GM19438 (cell line): ENCODE measurements around the gene VWF.
"Not testable (repeated sequence)": the region's sequence is repeated elsewhere in the genome, so short reads cannot be mapped to it uniquely, and the experiment has no call there.

Experiments
- ATAC-seq: cut with Tn5 transposase; IDR thresholded peaks from one replicate; pipeline ENCODE4 v1.9.1; 2021; ENCODE audit warnings: low read depth; ENCODE audit not compliant: unreplicated experiment

VWF gene

DNA sequence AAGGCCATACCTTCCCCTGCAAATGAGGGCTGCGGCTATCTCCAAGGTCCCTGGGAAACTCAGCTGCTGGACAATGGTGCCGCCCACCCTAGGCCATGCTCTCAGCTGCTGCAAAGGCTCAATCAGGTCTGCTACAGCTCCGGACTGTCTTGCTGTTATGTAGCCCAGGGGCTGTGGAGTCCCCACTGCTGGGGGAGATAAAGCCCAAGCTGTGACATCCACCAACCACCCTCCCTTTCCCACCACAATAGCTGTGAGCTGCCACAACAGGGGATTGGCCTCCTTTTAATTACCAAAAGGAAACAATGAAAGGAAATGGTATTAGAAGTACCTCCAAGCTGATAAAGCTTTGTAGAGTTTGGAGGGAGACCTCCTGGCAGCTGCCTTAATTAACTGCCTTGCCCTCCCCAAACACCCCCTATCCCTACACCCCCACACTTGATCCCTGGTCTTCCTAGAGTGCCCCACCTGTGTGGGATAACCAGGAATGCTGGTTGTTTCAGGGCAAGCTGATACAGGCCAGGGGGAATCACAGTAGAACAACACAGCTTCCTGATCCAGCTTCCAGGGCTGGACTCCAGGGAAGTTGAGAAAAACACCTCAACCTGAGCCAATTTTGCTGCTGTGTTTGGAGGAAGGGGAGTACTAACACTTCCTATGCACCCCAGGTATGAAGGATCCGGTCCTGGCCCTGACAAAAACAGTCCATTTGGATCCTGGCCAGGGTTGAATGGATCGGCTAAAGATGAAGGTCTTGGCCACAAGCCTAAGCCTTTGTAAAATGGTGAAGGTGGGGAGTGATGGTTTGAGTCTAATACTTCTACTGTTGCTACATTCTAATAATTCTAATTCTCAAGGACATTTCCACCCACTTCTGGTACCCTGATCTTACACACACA lies at the start of gene VWF:
VWF (minus strand) TSS at position 260 of the 899 bp plus-strand sequence. CDS start 1,474 bp downstream, outside the sequence.
- ATAC-seq, result no peak

DNA sequence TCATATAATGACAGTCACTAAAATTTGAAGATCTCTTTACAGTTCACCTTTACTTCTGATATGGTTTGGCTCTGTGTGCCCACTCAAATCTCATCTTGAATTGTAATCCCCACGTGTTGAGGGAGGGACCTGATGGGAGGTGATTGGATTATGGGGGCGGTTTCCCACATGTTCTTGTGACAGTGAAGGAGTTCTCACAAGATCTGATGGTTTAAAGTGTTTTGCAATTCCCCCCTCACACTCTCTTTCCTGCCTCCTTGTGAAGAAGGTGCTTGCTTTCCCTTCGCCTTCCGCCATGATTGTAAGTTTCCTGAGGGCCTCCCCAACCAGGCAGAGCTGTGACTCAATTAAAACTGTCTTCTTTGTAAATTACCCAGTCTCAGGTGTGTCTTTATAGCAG lies 48.4 kb upstream of the VWF start:
- no peak for ATAC-seq

DNA sequence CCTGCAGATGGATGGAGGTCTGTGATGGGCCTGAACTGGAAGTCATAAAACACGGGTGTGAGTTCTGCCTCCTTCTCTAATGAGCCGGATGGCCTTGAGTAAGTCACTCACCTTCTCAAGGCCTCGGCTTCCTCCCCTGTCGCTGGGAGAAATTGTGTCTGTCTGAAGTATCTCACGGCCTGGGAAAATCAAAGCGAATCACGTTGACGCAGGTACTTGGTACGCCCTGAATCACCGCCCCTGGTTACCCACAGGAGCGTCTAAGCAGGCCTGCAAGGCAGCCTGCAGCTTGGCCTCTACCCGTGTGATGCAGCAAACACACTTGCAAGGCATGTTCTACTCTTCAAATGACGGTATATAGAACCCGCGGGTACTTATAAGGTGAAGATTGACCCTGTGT lies 47.6 kb upstream of the VWF start:
- no peak for ATAC-seq

DNA sequence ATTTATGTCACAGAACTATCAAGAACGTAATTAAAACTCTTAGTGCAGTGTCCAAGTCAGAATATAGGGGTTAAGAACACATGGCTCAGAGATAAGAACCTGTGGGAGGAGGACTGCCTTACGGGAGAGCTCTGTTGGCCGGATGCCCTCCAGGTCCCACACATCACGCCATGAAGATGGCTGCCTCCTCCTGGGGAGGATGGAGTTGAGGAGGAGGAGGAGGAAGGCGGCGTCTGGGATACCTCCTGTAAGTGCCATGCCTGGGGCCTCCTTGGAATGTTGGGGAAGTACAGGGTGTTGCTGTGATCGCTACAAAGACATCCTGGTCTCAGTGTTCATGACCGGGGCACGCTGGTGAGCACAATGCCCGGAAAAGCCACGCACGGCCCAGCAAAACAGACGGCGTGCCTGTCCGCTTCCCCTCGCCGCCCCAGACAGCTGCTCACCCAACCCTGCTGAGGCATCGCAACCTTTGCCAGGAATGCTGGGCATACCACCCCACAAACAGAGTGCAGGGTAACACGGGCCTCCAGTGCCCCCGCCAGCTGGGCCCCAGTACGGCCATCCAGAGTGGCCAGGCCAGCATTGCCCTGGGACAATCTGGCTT lies 47.0 kb upstream of the VWF start:
- ATAC-seq, result no peak

DNA sequence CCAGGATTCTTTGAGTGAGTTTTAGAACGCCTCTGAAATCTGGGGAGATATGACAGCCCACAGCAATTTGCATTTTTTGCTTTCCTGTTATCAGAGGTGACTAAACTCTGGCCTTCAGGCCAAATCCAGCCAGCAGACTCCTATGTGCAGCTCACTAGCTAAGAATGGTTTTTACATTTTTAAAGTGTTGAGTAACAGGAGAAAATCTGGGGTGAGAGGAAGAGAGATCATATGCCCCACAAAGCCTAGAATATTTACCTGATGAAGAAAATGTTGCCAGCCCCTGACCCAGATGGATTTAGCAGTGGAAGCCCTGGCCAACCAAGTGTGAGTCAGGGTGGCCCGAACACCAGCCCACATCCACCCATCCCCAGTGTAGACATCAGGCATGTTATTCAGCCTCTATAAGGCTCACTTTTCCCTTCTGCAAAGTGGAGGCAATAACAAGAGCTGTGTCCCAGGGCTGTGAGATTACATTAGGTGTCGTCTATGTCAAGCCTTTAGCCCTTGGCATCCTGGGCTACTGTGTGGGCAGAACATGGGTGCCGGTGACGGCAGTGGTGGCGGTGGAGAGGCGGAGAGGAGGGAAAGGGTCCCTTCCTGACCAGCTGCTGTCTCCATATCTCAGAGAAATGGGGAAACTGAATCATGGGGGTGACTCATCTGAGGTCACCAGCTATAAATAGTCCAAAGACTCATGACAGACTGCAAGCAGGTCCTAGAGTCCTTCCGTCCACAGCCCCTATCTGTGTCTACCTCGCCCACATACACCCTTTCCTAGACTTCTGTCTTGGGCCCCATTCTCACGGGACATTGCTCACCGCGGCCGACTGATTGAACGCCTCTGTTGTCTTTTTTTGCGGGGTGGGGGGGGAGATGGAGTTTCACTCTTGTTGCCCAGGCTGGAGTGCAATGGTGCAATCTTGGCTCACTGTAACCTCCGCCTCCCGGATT lies 43.1 kb upstream of the VWF start:
- ATAC-seq, result peak; percentile 66

DNA sequence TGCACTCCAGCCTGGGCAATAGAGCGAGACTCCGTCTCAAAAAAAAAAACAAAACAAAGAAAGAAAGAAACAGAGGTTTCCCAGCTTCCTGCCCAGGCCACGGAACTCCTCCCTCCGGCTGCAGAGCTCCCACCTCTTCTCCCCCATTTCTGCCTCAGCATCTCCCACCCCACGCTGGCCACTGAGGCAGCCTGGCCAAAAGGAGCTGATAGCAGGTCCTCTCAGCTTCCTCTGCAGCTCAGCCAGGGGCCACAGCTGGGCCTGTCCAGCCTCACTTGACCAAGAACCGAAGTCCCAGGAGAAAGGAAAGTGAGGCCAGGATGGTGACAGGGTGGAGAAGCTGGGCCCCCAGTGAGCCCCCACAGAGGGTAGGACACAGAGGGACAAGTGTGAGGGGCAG lies 42.3 kb upstream of the VWF start:
- no peak for ATAC-seq

DNA sequence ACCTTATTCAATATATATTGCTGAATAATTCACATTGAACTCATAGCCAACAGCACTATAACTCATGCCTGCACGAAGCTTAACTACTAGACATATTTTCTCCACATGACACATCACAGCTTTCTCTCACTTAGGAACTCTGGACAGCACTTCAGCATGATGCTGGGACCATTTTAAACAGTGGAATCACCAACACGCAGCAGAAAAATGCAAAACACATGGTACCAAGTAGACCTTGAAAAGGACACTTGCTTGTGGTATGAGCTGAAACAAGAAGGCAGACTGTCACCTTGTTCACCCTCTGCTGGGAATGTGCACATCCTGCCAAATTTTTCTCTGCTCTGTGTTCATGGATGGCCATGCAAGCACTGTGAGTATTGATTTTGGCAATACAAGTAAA lies 40.9 kb upstream of the VWF start:
- ATAC-seq, result no peak

DNA sequence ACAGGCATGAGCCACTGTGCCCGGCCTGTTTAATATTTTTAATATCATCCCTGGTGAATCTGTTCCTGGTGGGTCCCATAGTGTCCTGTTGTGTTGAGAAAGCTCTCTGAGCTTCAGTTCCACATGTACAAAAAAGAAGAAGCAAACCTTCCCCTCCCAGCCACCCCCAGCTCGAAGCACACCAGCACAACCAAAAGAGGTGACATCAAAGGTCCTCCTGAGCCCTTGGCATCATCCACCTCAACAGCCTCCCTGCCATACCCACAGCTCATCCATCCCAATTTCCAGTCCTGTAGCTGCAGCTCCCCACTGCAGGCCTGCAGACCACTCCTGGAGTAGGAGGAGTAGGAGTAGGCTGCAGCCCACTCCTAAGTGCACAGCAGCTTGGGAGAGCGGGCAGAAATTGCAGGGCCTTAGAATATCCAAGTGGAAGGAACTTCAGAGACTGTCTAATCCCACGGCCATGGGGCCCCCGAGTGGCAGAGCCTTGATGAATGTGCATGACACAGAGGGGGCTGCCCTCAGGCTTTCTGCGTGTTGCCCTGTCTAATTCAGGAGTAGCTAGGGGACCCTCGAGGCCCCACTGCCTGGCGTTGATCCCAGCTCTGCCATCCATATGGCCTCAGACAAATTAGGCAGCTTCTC lies 39.1 kb upstream of the VWF start:
- no peak for ATAC-seq

DNA sequence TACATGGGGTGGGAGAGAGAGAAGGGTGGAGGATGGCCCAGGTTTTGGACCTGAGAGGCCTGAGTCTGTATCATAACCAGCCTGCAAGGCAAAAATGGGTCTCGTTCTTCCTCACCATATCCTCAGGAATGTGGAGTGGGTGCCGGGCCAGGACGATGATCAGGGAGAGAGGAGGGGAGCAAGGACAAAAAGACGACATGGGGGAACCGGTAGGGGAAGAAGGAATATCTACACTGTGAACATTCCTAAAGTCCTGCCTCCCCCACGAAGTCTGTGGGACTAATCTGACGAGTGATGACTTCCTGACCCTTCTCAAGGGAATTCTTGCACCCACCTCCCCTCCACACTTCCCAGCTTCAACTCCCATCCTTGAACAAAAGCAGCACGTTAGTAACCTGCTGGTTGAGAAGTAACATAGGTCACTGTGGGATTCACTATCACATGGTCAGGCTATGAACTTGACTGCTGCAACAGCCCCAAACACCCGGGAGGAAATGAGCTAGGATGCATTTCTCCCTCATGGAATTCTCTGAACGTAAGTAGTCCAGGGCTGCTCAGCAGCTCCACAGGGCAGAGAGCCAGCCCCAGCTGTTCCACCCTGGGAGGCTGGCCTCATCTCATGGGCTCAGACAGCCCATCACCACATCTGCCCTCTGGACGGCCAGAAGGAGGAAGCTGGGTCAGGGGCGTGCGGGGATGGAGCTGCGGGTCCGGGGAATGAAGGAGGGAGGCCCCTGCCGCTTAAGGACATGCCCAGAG lies 36.8 kb upstream of the VWF start:
- ATAC-seq, result no peak

DNA sequence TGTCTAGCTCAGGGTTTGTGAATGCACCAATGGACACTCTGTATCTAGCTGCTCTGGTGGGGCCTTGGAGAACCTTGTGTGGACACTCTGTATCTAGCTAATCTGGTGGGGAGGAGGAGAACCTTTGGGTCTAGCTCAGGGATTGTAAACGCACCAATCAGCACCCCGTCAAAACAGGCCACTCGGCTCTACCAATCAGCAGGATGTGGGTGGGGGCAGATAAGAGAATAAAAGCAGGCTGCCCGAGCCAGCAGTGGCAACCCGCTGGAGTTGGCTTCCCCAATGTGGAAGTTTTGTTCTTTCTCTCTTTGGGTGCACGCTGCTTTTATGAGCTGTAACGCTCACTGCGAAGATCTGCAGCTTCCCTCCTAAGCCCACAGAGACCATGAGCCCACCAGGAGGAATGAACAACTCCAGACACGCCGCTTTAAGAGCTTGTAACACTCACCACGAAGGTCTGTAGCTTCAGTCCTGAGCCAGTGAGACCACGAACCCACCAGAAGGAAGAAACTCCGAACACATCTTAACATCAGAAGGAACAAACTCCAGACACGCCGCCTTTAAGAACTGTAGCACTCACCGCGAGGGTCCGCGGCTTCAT lies 35.7 kb upstream of the VWF start:
- not testable (repeated sequence) for ATAC-seq

DNA sequence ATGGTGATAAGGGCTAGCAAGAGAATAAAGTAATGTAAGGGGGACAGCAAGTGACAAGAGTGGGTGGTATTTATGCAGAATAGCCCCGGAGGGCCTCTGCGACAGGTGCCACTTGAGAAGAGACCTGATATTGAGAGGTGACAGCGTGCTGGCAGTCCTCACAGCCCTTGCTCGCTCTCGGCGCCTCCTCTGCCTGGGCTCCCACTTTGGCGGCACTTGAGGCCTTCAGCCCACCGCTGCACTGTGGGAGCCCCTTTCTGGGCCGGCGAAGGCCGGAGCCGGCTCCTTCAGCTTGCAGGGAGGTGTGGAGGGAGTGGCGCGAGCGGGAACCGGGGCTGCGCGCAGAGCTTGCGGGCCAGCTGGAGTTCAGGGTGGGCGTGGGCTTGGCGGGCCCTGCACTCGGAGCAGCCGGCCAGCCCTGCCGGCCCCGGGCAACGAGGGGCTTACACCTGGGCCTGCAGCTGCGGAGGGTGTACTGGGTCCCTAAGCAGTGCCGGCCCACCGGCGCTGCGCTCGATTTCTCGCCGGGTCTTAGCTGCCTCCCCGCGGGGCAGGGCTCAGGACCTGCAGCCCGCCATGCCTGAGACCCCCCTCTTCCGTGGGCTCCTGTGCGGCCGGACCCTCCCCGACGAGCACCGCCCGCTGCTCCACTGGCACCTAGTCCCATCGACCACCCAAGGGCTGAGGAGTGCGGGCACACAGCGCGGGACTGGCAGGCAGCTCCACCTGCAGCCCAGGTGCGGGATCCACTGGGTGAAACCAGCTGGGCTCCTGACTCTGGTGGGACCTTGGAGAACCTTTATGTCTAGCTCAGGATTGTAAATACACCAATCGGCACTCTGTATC lies 34.9 kb upstream of the VWF start:
- ATAC-seq, result not testable (repeated sequence)

DNA sequence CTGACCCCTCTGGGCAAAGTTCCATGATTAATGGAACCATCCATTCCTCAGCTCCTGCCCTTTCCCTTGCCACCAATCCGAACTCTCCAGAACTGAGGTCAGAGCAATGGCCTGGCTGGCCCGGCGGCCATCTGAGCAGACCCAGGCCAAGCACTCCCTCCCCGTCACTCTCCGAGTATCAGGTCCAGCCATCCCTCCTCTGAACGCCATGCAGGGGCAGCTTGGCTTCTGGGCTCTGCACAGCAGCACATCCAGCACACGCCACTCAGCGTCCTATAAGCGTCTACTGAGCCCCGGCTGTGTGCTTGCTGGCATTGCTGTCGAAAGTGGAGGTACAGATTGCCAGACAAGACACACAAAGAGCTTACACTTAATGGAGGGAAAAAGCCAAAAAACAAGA lies 34.3 kb upstream of the VWF start:
- no peak for ATAC-seq

DNA sequence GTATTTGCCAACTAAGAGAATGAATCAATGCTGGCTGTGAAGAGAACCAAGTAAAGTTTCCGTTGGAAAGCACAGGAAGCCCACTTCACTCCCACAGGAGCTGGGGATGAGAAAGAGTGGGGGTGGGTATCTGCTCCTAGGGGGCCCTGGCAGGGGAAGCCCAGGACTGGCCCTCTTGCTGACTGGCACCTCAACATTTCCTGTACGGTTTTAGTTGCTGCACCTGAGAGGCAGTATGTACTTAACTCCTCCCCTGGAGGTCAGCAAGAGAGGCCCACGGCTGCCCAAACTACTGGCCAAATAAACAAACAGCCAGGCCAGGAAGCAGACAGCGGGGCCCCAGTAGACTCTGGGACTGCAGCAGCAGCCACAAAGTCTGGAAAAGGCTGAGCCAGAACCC lies 33.8 kb upstream of the VWF start:
- ATAC-seq, result no peak

DNA sequence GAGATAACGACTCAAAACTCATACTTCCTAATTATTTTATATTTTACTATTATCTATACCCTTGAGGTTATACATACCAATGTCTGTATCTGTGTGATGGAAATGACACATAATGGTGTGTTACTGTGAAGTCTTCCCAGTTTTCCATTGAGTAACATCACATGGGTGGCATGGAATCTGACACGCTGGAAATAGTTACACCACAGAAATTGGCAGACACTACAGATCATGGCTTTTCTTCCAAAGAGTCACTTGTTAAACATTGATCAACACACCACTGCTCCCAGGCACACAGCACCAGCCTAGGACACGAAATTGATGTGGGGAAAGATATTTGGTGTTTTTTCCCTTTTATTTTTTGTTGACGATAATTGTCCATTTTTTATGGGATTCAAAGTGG lies 33.0 kb upstream of the VWF start:
- ATAC-seq, result no peak

DNA sequence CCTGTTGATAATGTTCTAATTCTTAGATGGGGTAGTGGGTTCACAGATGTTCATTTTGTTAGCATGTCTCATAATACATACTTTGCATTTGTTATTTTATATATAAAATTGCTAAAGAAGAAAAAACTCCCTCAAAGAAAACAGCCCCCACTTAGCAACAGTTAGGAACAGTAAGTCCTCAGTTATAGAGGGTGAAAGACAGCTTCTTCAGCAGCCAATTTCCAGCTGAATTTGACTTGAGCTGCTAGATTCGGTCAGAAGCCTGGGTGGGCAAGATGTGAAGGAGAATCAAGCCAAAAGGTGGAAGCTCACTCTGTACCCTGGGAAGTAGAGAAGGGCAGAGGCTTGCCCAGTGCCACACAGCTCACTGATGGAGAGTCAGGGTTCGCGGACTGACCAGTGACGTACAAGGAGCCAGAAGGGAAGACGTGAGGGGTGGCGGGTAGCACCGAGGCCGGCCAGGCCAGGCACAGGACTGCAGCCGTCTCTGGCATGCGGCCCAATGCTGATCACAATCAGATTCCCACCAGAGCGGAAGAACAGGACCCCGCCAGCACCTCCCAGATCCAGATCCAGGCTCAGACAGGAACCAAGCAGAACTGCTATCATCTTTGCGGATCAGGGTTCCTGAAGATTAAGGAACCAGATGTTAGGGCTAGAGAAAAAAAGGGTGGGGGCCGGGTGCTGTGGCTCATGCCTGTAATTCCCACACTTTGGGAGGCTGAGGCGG lies 30.4 kb upstream of the VWF start:
- no peak for ATAC-seq

DNA sequence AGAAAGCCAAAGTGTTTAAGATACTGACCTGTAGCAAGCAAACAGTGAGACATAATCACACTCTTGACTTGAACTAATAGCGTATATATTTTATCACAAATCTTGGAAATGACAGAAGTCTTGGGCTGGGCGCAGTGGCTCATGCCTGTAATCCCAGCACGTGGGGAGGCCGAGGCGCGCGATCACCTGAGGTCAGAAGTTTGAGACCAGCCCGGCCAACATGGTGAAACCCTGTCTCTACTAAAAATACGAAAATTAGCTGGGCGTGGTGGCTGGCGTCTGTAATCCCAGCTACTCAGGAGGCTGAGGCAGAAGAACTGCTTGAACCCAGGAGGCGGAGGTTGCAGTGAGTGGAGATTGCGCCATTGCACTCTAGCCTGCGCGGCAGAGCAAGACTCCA lies 24.3 kb upstream of the VWF start:
- not testable (repeated sequence) for ATAC-seq

DNA sequence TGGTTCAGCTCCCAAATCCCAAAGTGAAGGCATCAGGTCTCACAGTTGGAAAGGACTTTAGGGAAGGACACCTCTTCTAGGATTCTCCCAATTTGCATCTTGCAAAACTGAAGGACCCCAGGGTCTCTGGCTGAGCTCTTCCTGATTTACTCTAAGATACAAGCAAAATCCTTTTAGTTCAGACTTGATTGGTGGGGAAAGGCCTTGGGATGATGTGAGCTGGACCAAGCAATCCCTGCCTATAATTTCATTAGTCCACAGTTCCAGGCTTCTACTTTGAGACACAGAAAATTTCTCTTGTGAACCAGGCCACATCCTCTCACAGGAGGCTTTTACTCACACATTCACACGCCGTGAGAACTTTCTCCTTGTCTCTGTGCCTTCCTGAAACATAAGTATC lies 23.6 kb upstream of the VWF start:
- ATAC-seq, result no peak

DNA sequence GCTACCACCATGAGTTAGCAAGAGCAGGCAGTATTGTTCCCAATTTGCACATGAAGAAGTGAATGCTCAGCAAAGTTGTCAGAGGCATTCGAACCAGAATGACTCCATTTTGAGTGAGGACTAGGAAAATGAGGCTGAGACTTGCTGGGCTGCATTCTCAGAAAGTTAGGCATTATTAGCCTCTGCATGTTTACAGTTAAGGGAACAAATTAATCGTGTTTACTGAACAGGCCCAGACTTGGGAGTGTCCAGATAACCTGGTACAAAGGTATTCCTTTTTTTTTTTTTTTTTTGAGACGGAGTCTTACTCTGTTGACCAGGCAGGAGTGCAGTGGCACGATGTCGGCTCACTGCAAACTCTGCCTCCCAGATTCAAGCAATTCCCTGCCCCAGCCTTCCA lies 22.5 kb upstream of the VWF start:
- no peak for ATAC-seq
